ENCODE results near the gene NUP62.

NUP62 gene

DNA sequence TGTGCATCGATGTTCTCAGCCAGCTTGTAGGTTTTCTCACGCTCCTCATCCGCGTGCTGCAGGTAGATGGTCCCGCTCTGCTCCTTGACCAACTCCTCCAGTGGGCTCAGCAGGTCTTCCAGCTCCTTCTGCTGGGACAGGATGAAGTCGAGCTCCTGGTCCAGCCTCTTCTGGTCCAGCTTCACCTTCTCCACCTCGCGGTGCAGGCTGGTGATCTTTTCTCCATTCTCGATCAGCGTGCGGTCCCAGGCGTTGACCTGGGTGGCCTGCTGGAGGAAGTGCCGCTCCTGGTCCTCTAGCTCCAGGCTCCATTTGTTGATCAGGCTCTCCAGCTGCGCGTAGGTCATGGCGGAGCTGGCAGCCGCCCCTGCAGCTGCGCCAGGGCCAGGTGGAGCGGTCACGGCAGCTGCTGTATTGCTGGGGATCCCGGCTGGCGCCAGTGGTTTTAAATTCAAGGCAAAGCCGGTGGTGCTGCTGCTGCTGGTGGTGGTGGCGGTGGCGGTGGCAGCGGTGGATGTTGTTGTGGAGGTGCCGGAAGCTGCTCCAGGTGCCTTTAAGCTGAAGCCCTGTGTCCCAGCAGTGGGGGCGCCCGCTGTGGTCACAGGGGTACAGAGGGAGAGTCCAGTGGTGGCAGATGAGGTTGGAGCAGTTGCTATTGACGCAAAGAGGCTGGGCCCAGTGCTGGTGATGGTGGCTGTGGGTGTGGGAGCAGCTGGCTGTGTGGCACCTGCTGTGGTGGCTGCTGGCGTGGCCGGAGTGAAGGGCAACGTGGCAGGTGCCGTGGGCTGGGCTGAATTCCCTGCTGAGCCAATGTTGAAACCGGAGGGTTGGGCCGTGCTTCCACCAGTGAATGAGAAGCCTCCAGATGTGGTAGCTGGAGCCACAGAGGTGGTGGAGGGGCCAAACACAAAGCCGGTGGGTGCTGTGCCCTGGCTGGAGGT, 20.6 kb downstream of the NUP62 start:
- FAIRE-seq: no peak

GRCh38 chr19:49907745-49908446, 21.4 kb downstream of the NUP62 start:
- peak; percentile 51 for FAIRE-seq
- no peak for DNase-seq (ENCODE audit: extremely low spot score, insufficient read length, low read depth)

More for the DNA sequence above, 20.6 kb downstream of the NUP62 start:
- no peak for DNase-seq (ENCODE audit: extremely low spot score, insufficient read length, low read depth)

DNA sequence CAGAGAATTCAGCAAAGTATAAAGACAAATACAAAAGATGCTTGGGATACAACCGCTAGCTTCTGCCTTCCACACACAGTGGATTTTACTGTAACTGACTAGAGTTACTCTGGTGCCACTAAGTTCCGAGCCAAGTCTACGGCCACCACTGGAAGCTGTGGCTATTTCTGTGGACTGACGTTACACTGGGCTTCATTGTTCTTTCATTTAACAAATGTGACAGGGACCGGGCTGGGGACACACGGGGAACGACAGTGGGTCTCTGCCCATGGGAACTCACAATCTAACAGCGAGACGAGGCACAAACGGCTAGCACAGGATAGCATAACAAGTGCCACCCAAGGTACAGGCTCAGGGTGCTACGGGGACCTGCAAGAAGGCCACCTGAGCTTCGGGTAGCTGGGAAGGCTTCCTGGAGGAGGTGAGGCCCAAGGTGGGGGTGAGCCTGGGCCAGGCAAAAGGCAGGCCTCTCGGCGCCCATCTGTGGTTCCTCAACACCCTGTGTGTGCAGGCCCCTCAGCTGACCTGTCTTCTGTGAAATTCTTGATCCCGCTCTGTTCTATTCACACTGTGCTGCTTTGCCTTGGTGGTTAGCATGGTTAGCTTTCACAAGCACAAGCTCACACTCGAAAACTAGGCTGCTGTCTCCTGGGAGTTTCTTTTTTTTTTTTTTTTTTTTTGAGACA, 22.3 kb downstream of the NUP62 start:
- DNase-seq (ENCODE audit: extremely low spot score, insufficient read length, low read depth) (no peak), FAIRE-seq (peak; percentile 61)

- FAIRE-seq (no peak), DNase-seq (ENCODE audit: extremely low spot score, insufficient read length, low read depth) (no peak)
Observed at GRCh38 chr19:49904136-49904535, 25.2 kb downstream of the NUP62 start.

DNA sequence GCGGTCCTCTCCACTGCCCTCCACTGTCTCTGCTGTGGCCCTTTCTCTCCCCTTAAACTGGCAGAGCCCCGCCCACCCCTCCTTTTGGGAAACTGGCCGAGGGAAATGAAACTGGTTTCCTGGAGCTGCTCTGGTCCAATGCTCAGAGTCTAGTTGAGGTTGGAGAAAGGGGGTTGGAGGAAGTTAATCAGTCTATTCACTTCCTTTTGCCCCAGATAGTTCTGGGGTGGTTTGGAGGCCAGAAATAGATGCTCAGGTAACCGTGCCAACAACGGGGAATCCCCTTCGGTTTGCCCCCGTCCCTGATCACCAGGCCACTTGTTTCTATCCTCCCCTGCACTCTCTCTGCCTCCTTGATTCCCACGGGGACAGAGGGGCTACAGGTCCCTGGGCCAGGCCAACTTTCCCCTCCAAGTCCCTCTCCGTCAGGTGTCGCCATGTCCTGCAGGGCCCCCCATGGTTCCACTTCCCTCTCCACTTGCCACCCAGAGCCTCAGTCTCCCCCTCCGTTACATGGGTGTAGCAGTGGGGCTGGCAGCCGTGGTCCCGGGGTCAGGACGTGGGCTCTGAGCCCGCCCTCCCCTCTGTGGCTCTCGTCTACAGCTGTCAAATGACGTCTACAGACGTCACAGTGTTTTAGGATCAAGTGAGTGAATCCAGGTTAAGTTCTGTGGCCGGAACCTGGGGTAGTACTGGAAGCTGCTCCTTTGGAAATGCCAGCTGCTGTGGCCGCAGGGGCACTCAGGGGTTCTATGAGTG, 32.3 kb downstream of the NUP62 start, which contains the start of gene IL4I1:
Gene IL4I1, minus strand, starts transcription at position 25 of the 759 bp plus-strand sequence. CDS start 727 bp downstream, outside the sequence.
- DNase-seq (ENCODE audit: extremely low spot score, insufficient read length, low read depth): peak; percentile 62
- peak; percentile 99 for FAIRE-seq

DNA sequence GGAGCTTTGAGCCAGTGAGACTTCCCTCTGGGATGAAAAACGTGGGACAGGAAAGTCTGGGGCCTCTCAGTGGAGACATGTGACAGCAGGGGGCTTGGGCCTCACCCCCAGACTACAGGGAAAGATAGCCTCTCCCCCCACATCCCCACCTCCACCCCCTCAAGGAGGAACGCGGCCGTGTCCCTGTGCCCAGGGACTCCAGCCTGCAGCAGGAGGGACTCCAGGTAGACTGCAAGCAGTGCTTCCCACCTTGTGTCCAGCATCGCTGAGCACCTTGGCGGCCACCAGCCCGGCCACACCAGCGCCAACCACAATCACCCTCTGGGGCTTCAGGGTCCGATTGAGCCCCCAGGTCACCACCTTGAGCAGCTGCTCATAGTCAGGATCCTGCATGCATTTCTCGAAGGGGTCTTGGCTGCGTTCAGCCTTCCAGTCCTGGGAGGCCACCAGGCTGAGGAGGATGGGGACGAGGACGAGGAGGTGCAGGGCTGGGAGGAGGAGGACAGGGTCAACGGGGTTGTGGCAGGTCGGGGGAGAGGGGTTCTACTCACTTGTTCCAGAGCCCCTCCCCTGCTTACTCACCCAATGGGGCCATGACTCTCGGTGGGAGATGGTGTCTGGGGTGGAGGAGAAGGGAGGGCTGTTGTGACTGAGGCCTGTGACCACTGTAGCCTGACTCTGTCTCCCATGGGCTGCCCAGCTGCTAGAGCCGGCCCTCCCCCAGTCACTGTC, 33.6 kb downstream of the NUP62 start:
- DNase-seq (ENCODE audit: extremely low spot score, insufficient read length, low read depth) (no peak), FAIRE-seq (peak; percentile 73)

GRCh38 chr19:49894879-49895565, 34.3 kb downstream of the NUP62 start:
- peak; percentile 89 for FAIRE-seq
- DNase-seq (ENCODE audit: extremely low spot score, insufficient read length, low read depth): no peak

- DNase-seq (ENCODE audit: extremely low spot score, insufficient read length, low read depth): no peak
- FAIRE-seq: no peak
Observed at GRCh38 chr19:49894011-49894664, 35.2 kb downstream of the NUP62 start.

- no peak for FAIRE-seq
Observed at GRCh38 chr19:49892716-49893115, 36.6 kb downstream of the NUP62 start.

GRCh38 chr19:49891393-49891792, 37.9 kb downstream of the NUP62 start:
- no peak for DNase-seq (ENCODE audit: extremely low spot score, insufficient read length, low read depth)
- FAIRE-seq: no peak

More at GRCh38 chr19:49892716-49893115, 36.6 kb downstream of the NUP62 start:
- DNase-seq (ENCODE audit: extremely low spot score, insufficient read length, low read depth): no peak

DNA sequence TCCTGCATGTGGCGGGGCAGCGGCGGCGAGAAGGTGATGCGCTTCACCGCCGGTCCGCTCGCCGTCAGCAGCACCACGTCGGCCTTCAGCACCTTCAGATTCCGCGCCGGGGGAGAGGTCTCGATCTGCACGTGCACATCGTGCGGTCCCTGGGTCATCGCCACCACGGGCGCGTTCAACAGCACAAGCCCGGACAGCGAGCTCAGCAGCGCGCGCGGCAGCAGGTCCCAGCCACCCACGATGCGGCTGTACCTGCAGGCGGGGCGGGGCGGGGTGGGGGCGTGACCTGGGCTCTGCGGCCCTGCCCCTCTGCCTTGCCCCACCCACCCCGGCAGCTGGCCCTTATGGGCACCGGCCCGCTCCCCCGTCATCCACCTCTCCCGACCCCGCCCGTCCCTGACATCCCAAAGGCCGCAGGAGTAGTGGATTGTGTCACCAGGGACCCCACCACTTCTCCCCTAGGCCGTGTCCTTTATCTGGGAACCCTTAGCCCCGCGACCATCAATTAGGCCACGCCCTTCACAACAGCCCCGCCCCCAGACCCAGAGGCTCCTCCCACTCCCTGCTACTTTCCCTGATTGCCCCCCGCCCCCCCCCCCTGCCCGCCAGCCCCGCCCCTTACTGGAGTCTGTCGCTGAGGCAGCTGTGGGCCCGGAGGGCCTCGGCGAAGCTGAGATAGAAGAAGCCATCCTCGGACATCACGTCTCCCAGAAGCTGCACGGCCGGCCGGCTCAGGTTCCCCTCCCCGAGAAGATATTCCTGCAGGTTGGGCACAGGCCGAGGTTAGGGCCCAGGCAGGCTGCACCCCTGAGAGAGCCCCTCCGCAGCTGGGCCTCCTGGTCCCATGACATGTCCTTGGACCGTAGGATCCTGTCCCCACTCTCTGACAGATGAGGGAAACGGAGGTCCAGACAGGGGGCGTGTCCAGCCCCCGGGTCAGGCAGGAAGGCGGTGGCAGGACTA, 38.7 kb downstream of the NUP62 start:
- FAIRE-seq: no peak

GRCh38 chr19:49889687-49890348, 39.5 kb downstream of the NUP62 start:
- FAIRE-seq: peak; percentile 55
- DNase-seq (ENCODE audit: extremely low spot score, insufficient read length, low read depth): no peak

More for the DNA sequence above, 38.7 kb downstream of the NUP62 start:
- DNase-seq (ENCODE audit: extremely low spot score, insufficient read length, low read depth): no peak

GRCh38 chr19:49889038-49889686, 40.1 kb downstream of the NUP62 start:
- FAIRE-seq (no peak), DNase-seq (ENCODE audit: extremely low spot score, insufficient read length, low read depth) (no peak)

DNA sequence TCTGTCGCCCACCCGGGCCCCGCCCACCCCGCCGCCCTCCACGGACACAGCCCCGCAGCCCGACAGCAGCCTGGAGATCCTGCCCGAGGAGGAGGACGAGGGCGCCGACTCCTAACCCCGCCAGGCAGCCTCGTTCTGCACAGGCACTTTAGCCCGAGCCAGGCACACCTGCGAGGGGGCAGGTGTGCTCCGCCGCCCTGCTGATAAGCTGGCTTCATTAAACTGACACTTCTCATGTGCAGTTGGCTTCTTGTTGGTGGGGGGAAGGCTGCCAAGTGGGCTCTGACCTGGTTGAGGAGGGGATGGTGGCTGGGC, 40.8 kb downstream of the NUP62 start:
- DNase-seq (ENCODE audit: extremely low spot score, insufficient read length, low read depth) (no peak), FAIRE-seq (no peak)

DNA sequence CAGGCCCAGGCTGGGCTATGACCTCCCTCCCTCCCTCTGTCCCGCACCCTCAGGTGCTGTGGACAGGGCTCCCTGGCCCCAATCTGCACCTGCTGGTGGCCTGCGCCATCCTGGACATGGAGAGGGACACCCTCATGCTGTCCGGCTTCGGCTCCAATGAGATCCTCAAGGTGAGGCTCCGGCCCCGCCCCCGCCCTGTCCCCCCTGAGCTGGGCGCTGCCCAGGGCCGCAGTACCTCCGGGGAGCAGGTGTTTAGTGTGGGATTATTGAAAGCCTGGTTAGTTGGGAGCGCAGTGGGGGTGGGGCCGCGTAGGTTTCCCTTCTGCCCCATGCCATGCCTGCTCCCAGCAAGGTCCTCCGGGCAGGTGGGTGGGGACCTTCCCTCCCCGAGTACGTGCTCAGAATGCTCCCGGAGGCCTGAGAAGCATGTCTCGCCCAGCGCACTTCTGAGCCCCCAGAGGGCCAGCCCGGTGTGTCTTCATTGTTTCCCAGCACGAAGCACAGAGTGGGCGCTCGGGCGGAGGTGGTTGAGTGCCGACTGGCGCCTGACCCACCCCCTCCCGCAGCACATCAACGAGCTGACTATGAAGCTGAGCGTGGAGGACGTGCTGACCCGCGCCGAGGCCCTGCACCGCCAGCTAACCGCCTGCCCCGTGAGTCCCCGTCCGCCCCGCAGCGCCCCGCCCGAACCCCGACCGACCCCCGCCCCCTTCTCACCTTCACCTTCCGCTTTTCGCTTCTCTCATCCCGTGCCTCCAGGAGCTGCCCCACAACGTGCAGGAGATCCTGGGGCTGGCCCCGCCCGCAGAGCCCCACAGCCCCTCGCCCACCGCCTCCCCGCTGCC, 41.4 kb downstream of the NUP62 start:
- DNase-seq (ENCODE audit: extremely low spot score, insufficient read length, low read depth) (no peak), FAIRE-seq (no peak)
